DND-41 (cell line): ENCODE results near the gene NFIB.

Experiments used
- ATAC-seq: fragments of 200-7000 bp; cut with Tn5 transposase; 3 replicates; pipeline ENCODE4 v1.9.1; 2021; ENCODE audit warnings: low read depth; ENCODE audit not compliant: insufficient read depth
- DNase-seq: peaks from one replicate; pipeline ENCODE4 v3.0.0-alpha.2; 2020
- H2AFZ ChIP-seq: 2 replicates; pipeline ENCODE4 v1.6.0; 2012; ENCODE audit warnings: low read depth, low read length
- H3K27ac ChIP-seq: 2 replicates; pipeline ENCODE4 v1.5.1; 2012; ENCODE audit warnings: low read length, inconsistent platforms
- H3K27me3 ChIP-seq: fragments of 200-600 bp; sonication (generic); 2 replicates; pipeline ENCODE4 v1.6.0; 2012; ENCODE audit warnings: low read length, mild to moderate bottlenecking, inconsistent platforms; ENCODE audit not compliant: insufficient read depth, poor library complexity
- H3K36me3 ChIP-seq: 2 replicates; pipeline ENCODE4 v1.5.1; 2012; ENCODE audit warnings: low read length, inconsistent platforms; ENCODE audit not compliant: insufficient read depth
- H3K4me1 ChIP-seq: 2 replicates; pipeline ENCODE4 v1.5.1; 2012; ENCODE audit warnings: mild to moderate bottlenecking, low read length; ENCODE audit not compliant: insufficient read depth
- H3K4me2 ChIP-seq: 2 replicates; pipeline ENCODE4 v1.6.0; 2012; ENCODE audit warnings: mild to moderate bottlenecking, moderate library complexity, low read length, inconsistent platforms; ENCODE audit not compliant: insufficient read depth
- H3K4me3 ChIP-seq, 2 experiments: fragments of 200-600 bp in 1 of 2; shearing (Covaris generic) in 1 of 2; 2 replicates each; pipeline ENCODE4 v1.5.1; 2012 to 2016; ENCODE audit warnings: inconsistent platforms in 2 of 2, low read length in 2 of 2, mild to moderate bottlenecking in 2 of 2, low read depth in 1 of 2, moderate library complexity in 1 of 2
- H3K79me2 ChIP-seq: 2 replicates; pipeline ENCODE4 v1.6.0; 2012; ENCODE audit warnings: low read length, inconsistent platforms; ENCODE audit not compliant: insufficient read depth
- H3K9ac ChIP-seq: 2 replicates; pipeline ENCODE4 v1.6.0; 2012; ENCODE audit warnings: low read depth, mild to moderate bottlenecking, inconsistent platforms, low read length, moderate library complexity
- H3K9me3 ChIP-seq: 2 replicates; pipeline ENCODE4 v1.5.1; 2012; ENCODE audit warnings: low read length, moderate library complexity, mild to moderate bottlenecking, inconsistent platforms; ENCODE audit not compliant: insufficient read depth, severe bottlenecking
- H4K20me1 ChIP-seq: 2 replicates; pipeline ENCODE4 v1.6.0; 2012; ENCODE audit warnings: low read length; ENCODE audit not compliant: insufficient read depth
- CTCF ChIP-seq: IDR thresholded peaks from 2 replicates; pipeline ENCODE4 v1.5.1; 2012; ENCODE audit warnings: borderline replicate concordance, low read length, moderate library complexity, mild to moderate bottlenecking; ENCODE audit not compliant: poor library complexity, severe bottlenecking; ENCODE audit errors: extremely low read depth
- EZH2 ChIP-seq: IDR thresholded peaks from 3 replicates; pipeline ENCODE4 v1.6.1; 2012; ENCODE audit warnings: borderline replicate concordance, low read depth, mild to moderate bottlenecking, moderate library complexity, low read length, inconsistent platforms; ENCODE audit not compliant: severe bottlenecking

NFIB gene

GRCh38 chr9:14246951-14247350 lies 67.0 kb downstream of the NFIB start:
- Histone ChIP-seq H3K9me3 (no peaks in the 10 kb centered on the region), H3K9ac (no peak overlapping the region), H3K36me3 (no peaks in the 10 kb centered on the region), H3K4me1 (no peaks in the 10 kb centered on the region), H3K27me3 (no peaks in the 10 kb centered on the region), H2AFZ (no peak overlapping the region), H3K4me2 (no peak overlapping the region), H3K4me3 (no peak overlapping the region), H4K20me1 (no peaks in the 10 kb centered on the region), H3K27ac (no peak overlapping the region), H3K79me2 (no peaks in the 10 kb centered on the region)
- DNase-seq (no peak), ATAC-seq (no peak)
- TF ChIP-seq CTCF = no peak
- no peak for TF ChIP-seq EZH2

- DNase-seq = no peak
- H3K27me3 ChIP-seq = no peaks in the 10 kb centered on the region
- no peak overlapping the region for H3K9ac ChIP-seq
- no peaks in the 10 kb centered on the region for H3K36me3 ChIP-seq
- no peak overlapping the region for H2AFZ ChIP-seq
- ATAC-seq = no peak
- H3K27ac ChIP-seq = no peak overlapping the region
- no peaks in the 10 kb centered on the region for H4K20me1 ChIP-seq
- H3K4me3 ChIP-seq = no peak overlapping the region
- TF ChIP-seq CTCF (no peak), EZH2 (no peak)
- H3K79me2 ChIP-seq = no peaks in the 10 kb centered on the region
- H3K9me3 ChIP-seq = no peaks in the 10 kb centered on the region
- H3K4me1 ChIP-seq = no peaks in the 10 kb centered on the region
- H3K4me2 ChIP-seq = no peak overlapping the region
Observed at GRCh38 chr9:14245901-14246525, 67.9 kb downstream of the NFIB start.

GRCh38 chr9:14243514-14244042 lies 70.4 kb downstream of the NFIB start:
- Histone ChIP-seq H3K4me2 (no peak overlapping the region), H3K4me1 (no peaks in the 10 kb centered on the region)

More at GRCh38 chr9:14243514-14244042, 70.4 kb downstream of the NFIB start:
- no peaks in the 10 kb centered on the region for H3K36me3 ChIP-seq
- ATAC-seq (no peak), DNase-seq (no peak)
- H4K20me1 ChIP-seq = no peaks in the 10 kb centered on the region
- H2AFZ ChIP-seq = no peak overlapping the region
- no peak for TF ChIP-seq EZH2
- TF ChIP-seq CTCF = no peak
- no peaks in the 10 kb centered on the region for H3K9me3 ChIP-seq
- no peaks in the 10 kb centered on the region for H3K79me2 ChIP-seq
- no peak overlapping the region for H3K4me3 ChIP-seq
- H3K9ac ChIP-seq = no peak overlapping the region
- H3K27me3 ChIP-seq = no peaks in the 10 kb centered on the region
- no peak overlapping the region for H3K27ac ChIP-seq
